HCT116 (cell line): ENCODE measurements around the gene DNAJB8. TPM values are rescaled to one million over a fixed set of nuclear protein-coding genes. Genes with fewer than 3 reads are reported as not detected.

ENCODE experiments used
- ATAC-seq: fragments of 200-7000 bp; cut with Tn5 transposase; 2 replicates; pipeline ENCODE4 v1.9.1; 2020; ENCODE audit warnings: mild to moderate bottlenecking, moderate library complexity
- BruUV-seq: library from RNA; stranded (reverse); fragments of 400-500 nt; replicated peaks from 2 replicates; lab custom pipeline; 2021; lab: Mats Ljungman, UMichigan
- CTCF ChIA-PET: fragments of 300-600 bp; sonication (Branson Sonifier 250); formaldehyde crosslinking; loops from one replicate; lab custom pipeline; 2021; ENCODE audit warnings: antibody characterized with exemption; lab: Charles Lee
- POLR2A ChIA-PET: fragments of 300-600, 350-600 bp; sonication (Branson Sonifier 250); formaldehyde crosslinking; loops from one replicate; lab custom pipeline; 2021; ENCODE audit warnings: antibody characterized with exemption; lab: Charles Lee
- RAD21 ChIA-PET, 2 experiments: fragments of 300-600 bp; sonication (Branson Sonifier 250); formaldehyde crosslinking; loops; one replicate each; lab custom pipeline; 2023; ENCODE audit warnings: low total read pairs in 2 of 2; ENCODE audit not compliant: uncharacterized antibody in 2 of 2, unreplicated experiment in 2 of 2, low non-redundant PET in 1 of 2; lab: Charles Lee
- DNase-seq: peaks from one replicate; pipeline ENCODE4 v3.0.0-alpha.2; 2010; ENCODE audit warnings: low read depth, low spot score
- H2AFZ ChIP-seq: fragments of 200-600 bp; shearing (Covaris generic), sonication (generic); 2 replicates; pipeline ENCODE4 v1.6.1; 2017; ENCODE audit warnings: low read depth, mixed run types, mixed read lengths, antibody characterized with exemption, low read length; ENCODE audit not compliant: poor library complexity, severe bottlenecking
- H3K27ac ChIP-seq: 2 replicates; pipeline ENCODE4 v1.5.1; 2012; ENCODE audit warnings: low read depth, low read length
- H3K27me3 ChIP-seq: fragments of 200-600 bp; sonication (generic); 2 replicates; pipeline ENCODE4 v1.6.1; 2016; ENCODE audit warnings: mixed run types, low read length, mixed read lengths; ENCODE audit not compliant: insufficient read depth
- H3K36me3 ChIP-seq, 2 experiments: fragments of 200-500 bp in 1 of 2; fragments of 200-600 bp in 1 of 2; sonication (Bioruptor generic) in 1 of 2; sonication (generic) in 1 of 2; 2 replicates each; pipeline versions ENCODE4 v1.5.1 to v1.6.1; 2014 to 2016; ENCODE audit warnings: low read length in 2 of 2, inconsistent platforms in 1 of 2, mixed read lengths in 1 of 2, mixed run types in 1 of 2; ENCODE audit not compliant: insufficient read depth in 2 of 2, control insufficient read depth in 1 of 2
- H3K4me1 ChIP-seq, 2 experiments: fragments of 200-600 bp in 1 of 2; sonication (generic) in 1 of 2; 2 replicates each; pipeline versions ENCODE4 v1.5.1 to v1.6.1; 2012 to 2017; ENCODE audit warnings: low read length in 2 of 2, inconsistent platforms in 1 of 2, mild to moderate bottlenecking in 1 of 2, mixed read lengths in 1 of 2, mixed run types in 1 of 2, moderate library complexity in 1 of 2; ENCODE audit not compliant: insufficient read depth in 2 of 2, control insufficient read depth in 1 of 2
- H3K4me2 ChIP-seq: fragments of 200-600 bp; sonication (generic); 2 replicates; pipeline ENCODE4 v1.6.1; 2017; ENCODE audit warnings: mixed run types, low read length, mixed read lengths
- H3K4me3 ChIP-seq, 2 experiments: fragments of 200-600 bp in 1 of 2; sonication (generic) in 1 of 2; replicated peaks in 1 of 2; 2 replicates each; pipeline ENCODE4 v1.5.1; 2011 to 2016; ENCODE audit warnings: low read length in 2 of 2, control low read depth in 1 of 2, low read depth in 1 of 2, mild to moderate bottlenecking in 1 of 2, mixed read lengths in 1 of 2, mixed run types in 1 of 2
- H3K79me2 ChIP-seq: fragments of 200-600 bp; sonication (generic); 2 replicates; pipeline ENCODE4 v1.6.1; 2017; ENCODE audit warnings: mild to moderate bottlenecking, mixed run types, low read length, moderate library complexity, mixed read lengths; ENCODE audit not compliant: insufficient read depth
- H3K9ac ChIP-seq: fragments of 200-600 bp; sonication (generic); 2 replicates; pipeline ENCODE4 v1.6.1; 2016; ENCODE audit warnings: low read length, mixed read lengths
- H3K9me2 ChIP-seq: fragments of 200-600 bp; sonication (generic), shearing (Covaris generic); 2 replicates; pipeline ENCODE4 v1.6.1; 2017; ENCODE audit warnings: mixed run types, mild to moderate bottlenecking, moderate library complexity; ENCODE audit not compliant: insufficient read depth
- H3K9me3 ChIP-seq, 2 experiments: fragments of 200-500 bp in 1 of 2; fragments of 200-600 bp in 1 of 2; sonication (Bioruptor generic) in 1 of 2; sonication (generic) in 1 of 2; 2 replicates each; pipeline ENCODE4 v1.6.1; 2014 to 2017; ENCODE audit warnings: low read length in 2 of 2, mixed read lengths in 2 of 2, inconsistent platforms in 1 of 2, low read depth in 1 of 2, mild to moderate bottlenecking in 1 of 2, mixed run types in 1 of 2, moderate library complexity in 1 of 2; ENCODE audit not compliant: control insufficient read depth in 1 of 2, insufficient read depth in 1 of 2
- H4K20me1 ChIP-seq: fragments of 200-600 bp; sonication (generic), shearing (Covaris generic); 2 replicates; pipeline ENCODE4 v1.6.1; 2017; ENCODE audit warnings: mixed run types, mild to moderate bottlenecking, moderate library complexity; ENCODE audit not compliant: insufficient read depth
- CBX3 ChIP-seq: IDR thresholded peaks from 2 replicates; pipeline ENCODE4 v1.6.1; 2012; ENCODE audit warnings: low read depth
- CEBPB ChIP-seq: IDR thresholded peaks from 2 replicates; pipeline ENCODE4 v1.6.1; 2012; ENCODE audit warnings: low read depth
- EGR1 ChIP-seq: IDR thresholded peaks from 2 replicates; pipeline ENCODE4 v1.6.1; 2012; ENCODE audit warnings: low read depth
- ELF1 ChIP-seq: IDR thresholded peaks from 2 replicates; pipeline ENCODE4 v1.6.1; 2012; ENCODE audit warnings: low read depth, borderline replicate concordance
- EZH2 ChIP-seq: fragments of 200-600 bp; sonication (generic); IDR thresholded peaks from 2 replicates; pipeline ENCODE4 v1.6.1; 2017; ENCODE audit warnings: antibody characterized with exemption, mixed run types
- EZH2phosphoT487 ChIP-seq: fragments of 200-600 bp; IDR thresholded peaks from 2 replicates; pipeline ENCODE4 v1.6.1; 2018; ENCODE audit warnings: antibody characterized with exemption, borderline replicate concordance
- FOSL1 ChIP-seq: IDR thresholded peaks from 2 replicates; pipeline ENCODE4 v1.6.1; 2012; ENCODE audit warnings: low read depth
- POLR2A ChIP-seq: IDR thresholded peaks from 2 replicates; pipeline ENCODE4 v1.7.0; 2011; ENCODE audit warnings: borderline replicate concordance; ENCODE audit not compliant: insufficient read depth, insufficient read length; ENCODE audit errors: extremely low read depth
- POLR2AphosphoS5 ChIP-seq: IDR thresholded peaks from 2 replicates; pipeline ENCODE4 v1.6.1; 2011; ENCODE audit warnings: mild to moderate bottlenecking, low read depth, low read length, moderate library complexity
- SP1 ChIP-seq: IDR thresholded peaks from 2 replicates; pipeline ENCODE4 v1.6.1; 2012; ENCODE audit warnings: low read depth
- TCF7L2 ChIP-seq: IDR thresholded peaks from 2 replicates; pipeline ENCODE4 v1.7.0; 2011; ENCODE audit warnings: borderline replicate concordance, inconsistent platforms; ENCODE audit not compliant: insufficient read depth, insufficient read length; ENCODE audit errors: extremely low read depth
- YY1 ChIP-seq: IDR thresholded peaks from 2 replicates; pipeline ENCODE4 v1.6.1; 2011; ENCODE audit warnings: low read length, low read depth, moderate library complexity, mild to moderate bottlenecking; ENCODE audit not compliant: insufficient replicate concordance; ENCODE audit errors: extremely low read depth
- ZFX ChIP-seq: fragments of 450-650 bp; IDR thresholded peaks from 2 replicates; pipeline ENCODE4 v1.6.1; 2017
- ZNF274 ChIP-seq: fragments of 200-500 bp; sonication (Bioruptor generic); IDR thresholded peaks from 2 replicates; pipeline ENCODE4 v1.6.1; 2014; ENCODE audit warnings: mild to moderate bottlenecking, low read depth, low read length, inconsistent platforms
- intact Hi-C: fragments of 100-400 bp; cut with micrococcal nuclease; formaldehyde crosslinking; loops from 2 replicates; pipeline ENCODE4 v1.10.0; 2022
- total RNA-seq: library from RNA; stranded (reverse); gene quantifications from one replicate; pipeline ENCODE4 v1.2.1, GENCODE V29; 2021; ENCODE audit not compliant: unreplicated experiment
- TF ChIP-seq, protein P1 (sequence below): IDR thresholded peaks from 2 replicates; pipeline ENCODE4 v1.6.1; 2012
- TF ChIP-seq, protein P2 (sequence below): IDR thresholded peaks from 2 replicates; pipeline ENCODE4 v1.6.1; 2012
- TF ChIP-seq, protein P3 (sequence below), 3 experiments: fragments of 200-600 bp in 1 of 3; sonication (generic) in 1 of 3; IDR thresholded peaks in 2 of 3; conservative IDR thresholded peaks in 1 of 3; 2 replicates each; pipeline ENCODE4 v1.5.1; 2012 to 2017; ENCODE audit warnings: low read depth in 2 of 3, low read length in 2 of 3, antibody characterized with exemption in 1 of 3, borderline replicate concordance in 1 of 3, control low read depth in 1 of 3, mild to moderate bottlenecking in 1 of 3, mixed read lengths in 1 of 3, mixed run types in 1 of 3, moderate library complexity in 1 of 3; ENCODE audit not compliant: insufficient read depth in 1 of 3

Gene DNAJB8
- total RNA-seq, 1 experiment from 2014 or later: not detected

DNA sequence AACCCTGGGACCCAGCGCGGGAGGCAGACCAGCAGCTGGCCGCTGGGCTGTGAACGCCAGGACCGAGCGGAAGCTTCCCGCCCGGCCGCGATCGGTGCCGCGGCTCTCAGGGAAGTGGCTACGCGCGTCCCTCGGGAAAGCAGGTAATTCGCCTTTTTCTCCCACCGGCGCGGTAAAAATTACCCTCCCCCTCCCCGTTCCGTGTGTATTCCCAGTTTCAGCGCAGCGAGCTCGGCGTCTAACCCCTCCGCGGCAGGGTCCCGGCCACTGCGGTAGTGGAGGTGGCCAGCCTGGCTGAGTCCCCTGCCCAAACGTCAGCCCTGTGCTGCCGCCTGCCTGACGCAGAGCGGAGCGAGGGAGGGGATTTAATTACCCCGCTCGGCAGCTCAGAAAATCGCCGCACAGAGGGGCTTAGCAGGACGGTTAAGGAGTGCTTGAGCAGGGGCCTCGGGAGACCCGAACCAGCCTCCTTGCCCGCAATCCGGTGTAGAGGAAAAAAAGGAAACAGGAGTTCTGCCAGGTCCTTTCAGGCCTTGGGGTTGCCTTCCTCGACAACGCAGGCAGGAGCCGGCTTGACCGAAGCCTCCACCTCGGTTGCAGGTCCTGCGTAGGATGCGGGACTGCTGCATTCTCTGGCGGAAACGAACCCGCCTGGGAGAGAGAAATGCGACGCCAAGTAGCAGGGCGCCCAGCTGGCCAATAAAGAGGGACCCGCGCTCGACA is 23.4 kb upstream of the DNAJB8 start:
- Histone ChIP-seq H3K4me1 (peaks cover 7 to 27% of the 10 kb centered on the region in 2 experiments), H3K27me3 (no peaks in the 10 kb centered on the region), H2AFZ (no peak overlapping the region), H3K9me3 (no peaks in the 10 kb centered on the region), H3K4me3 (peak overlapping the region; percentile 75 to 76), H3K27ac (peak overlapping the region; percentile 82), H3K4me2 (peak overlapping the region; percentile 100), H3K9ac (peak overlapping the region; percentile 82), H3K36me3 (peaks cover 0 to 7% of the 10 kb centered on the region in 2 experiments; a peak in 3 of 4 replicates), H4K20me1 (no peaks in the 10 kb centered on the region), H3K9me2 (no peaks in the 10 kb centered on the region), H3K79me2 (peaks cover 44% of the 10 kb centered on the region; the same call in 1 of the 2 replicates)
- DNase-seq (no peak), ATAC-seq (peak; percentile 12; the same call in 1 of the 2 replicates)
- ChIA-PET POLR2A (no interaction called here), RAD21 (interaction anchor here in 1 of 2 experiments (0.9 to 1.3 kb wide), 2 partner anchors 64 to 65 kb away, joined by 3 to 6 read pairs; no protein-coding TSS in a partner anchor), CTCF (no interaction called here)
- intact Hi-C loops: loop anchor here (5.0 kb wide), 1 partner anchor 73 kb away; no protein-coding TSS in a partner anchor
- no peak for TF ChIP-seq SP1
- TF ChIP-seq ZNF274: no peak
- no peak for TF ChIP-seq EZH2
- TF ChIP-seq ZFX: no peak
- peak; percentile 44; the same call in 1 of the 2 replicates for TF ChIP-seq POLR2AphosphoS5
- no peak for TF ChIP-seq EGR1
- TF ChIP-seq, protein P1, sequence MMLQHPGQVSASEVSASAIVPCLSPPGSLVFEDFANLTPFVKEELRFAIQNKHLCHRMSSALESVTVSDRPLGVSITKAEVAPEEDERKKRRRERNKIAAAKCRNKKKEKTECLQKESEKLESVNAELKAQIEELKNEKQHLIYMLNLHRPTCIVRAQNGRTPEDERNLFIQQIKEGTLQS: no peak
- TF ChIP-seq, protein P2, sequence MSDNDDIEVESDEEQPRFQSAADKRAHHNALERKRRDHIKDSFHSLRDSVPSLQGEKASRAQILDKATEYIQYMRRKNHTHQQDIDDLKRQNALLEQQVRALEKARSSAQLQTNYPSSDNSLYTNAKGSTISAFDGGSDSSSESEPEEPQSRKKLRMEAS: no peak
- TF ChIP-seq EZH2phosphoT487: no peak
- no peak for TF ChIP-seq POLR2A
- TF ChIP-seq FOSL1: no peak
- TF ChIP-seq, protein P3, sequence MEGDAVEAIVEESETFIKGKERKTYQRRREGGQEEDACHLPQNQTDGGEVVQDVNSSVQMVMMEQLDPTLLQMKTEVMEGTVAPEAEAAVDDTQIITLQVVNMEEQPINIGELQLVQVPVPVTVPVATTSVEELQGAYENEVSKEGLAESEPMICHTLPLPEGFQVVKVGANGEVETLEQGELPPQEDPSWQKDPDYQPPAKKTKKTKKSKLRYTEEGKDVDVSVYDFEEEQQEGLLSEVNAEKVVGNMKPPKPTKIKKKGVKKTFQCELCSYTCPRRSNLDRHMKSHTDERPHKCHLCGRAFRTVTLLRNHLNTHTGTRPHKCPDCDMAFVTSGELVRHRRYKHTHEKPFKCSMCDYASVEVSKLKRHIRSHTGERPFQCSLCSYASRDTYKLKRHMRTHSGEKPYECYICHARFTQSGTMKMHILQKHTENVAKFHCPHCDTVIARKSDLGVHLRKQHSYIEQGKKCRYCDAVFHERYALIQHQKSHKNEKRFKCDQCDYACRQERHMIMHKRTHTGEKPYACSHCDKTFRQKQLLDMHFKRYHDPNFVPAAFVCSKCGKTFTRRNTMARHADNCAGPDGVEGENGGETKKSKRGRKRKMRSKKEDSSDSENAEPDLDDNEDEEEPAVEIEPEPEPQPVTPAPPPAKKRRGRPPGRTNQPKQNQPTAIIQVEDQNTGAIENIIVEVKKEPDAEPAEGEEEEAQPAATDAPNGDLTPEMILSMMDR (IDR thresholded peaks at IDR 0.05 in 2 of 3, conservative IDR thresholded peaks at IDR 0.05 in 1 of 3; ENCODE audit: borderline replicate concordance in 1 of 3, insufficient read depth in 1 of 3, low read depth in 2 of 3, low read length in 2 of 3): 0 out of 6 replicates have a peak, but pooled peaks of 1 of the 3 experiments have one; percentile 23
- no peak for TF ChIP-seq CBX3
- TF ChIP-seq ELF1: no peak
- no peak for TF ChIP-seq CEBPB
- no peak for TF ChIP-seq TCF7L2
- TF ChIP-seq YY1: no peak
- TSS peak; percentile 62 for BruUV-seq
